GM19395 (cell line): ENCODE data around the gene MOGAT3.

Experiments used
- ATAC-seq: cut with Tn5 transposase; IDR thresholded peaks from one replicate; pipeline ENCODE4 v1.9.1; 2021; ENCODE audit warnings: mild to moderate bottlenecking, moderate library complexity; ENCODE audit not compliant: unreplicated experiment

Gene MOGAT3

GRCh38 chr7:101173752-101174244 lies 27.0 kb downstream of the MOGAT3 start:
- no peak for ATAC-seq

GRCh38 chr7:101172854-101173751 lies 27.7 kb downstream of the MOGAT3 start:
- ATAC-seq = no peak

- ATAC-seq = no peak
Measured at GRCh38 chr7:101172005-101172853, 28.6 kb downstream of the MOGAT3 start.

GRCh38 chr7:101171442-101171837 lies 29.4 kb downstream of the MOGAT3 start:
- ATAC-seq = no peak

GRCh38 chr7:101170617-101171441 lies 30.0 kb downstream of the MOGAT3 start:
- no peak for ATAC-seq

GRCh38 chr7:101169838-101170551 lies 30.8 kb downstream of the MOGAT3 start:
- no peak for ATAC-seq

GRCh38 chr7:101169110-101169837 lies 31.6 kb downstream of the MOGAT3 start:
- ATAC-seq = no peak

- no peak for ATAC-seq
Measured at GRCh38 chr7:101168412-101169049, 32.3 kb downstream of the MOGAT3 start.

GRCh38 chr7:101167645-101168411 lies 33.0 kb downstream of the MOGAT3 start:
- ATAC-seq = no peak

GRCh38 chr7:101166909-101167644 lies 33.8 kb downstream of the MOGAT3 start:
- no peak for ATAC-seq

GRCh38 chr7:101166648-101166908 lies 34.3 kb downstream of the MOGAT3 start:
- ATAC-seq = no peak

GRCh38 chr7:101165958-101166647 lies 34.7 kb downstream of the MOGAT3 start:
- ATAC-seq = no peak

- no peak for ATAC-seq
Measured at GRCh38 chr7:101165075-101165957, 35.5 kb downstream of the MOGAT3 start, which contains the start of gene VGF. Gene VGF, minus strand, starts transcription at chr7:101165569. Its CDS starts 726 bp downstream, at chr7:101164843.

- ATAC-seq = no peak
Measured at GRCh38 chr7:101164071-101164840, 36.6 kb downstream of the MOGAT3 start.

- no peak for ATAC-seq
Measured at GRCh38 chr7:101163279-101164070, 37.4 kb downstream of the MOGAT3 start.
